GM18520 (cell line): Measurements from ENCODE around the gene CEMIP.
A peak's percentile ranks its signal among the peaks of the same experiment; 100 is the strongest.

Experiments used
- ATAC-seq: cut with Tn5 transposase; IDR thresholded peaks from one replicate; pipeline ENCODE4 v1.9.1; 2021; ENCODE audit not compliant: unreplicated experiment

The CEMIP gene

GRCh38 chr15:80976851-80977250 is 197.7 kb downstream of the CEMIP start:
- ATAC-seq, result no peak

GRCh38 chr15:80977627-80978036 is 198.5 kb downstream of the CEMIP start:
- no peak for ATAC-seq

DNA sequence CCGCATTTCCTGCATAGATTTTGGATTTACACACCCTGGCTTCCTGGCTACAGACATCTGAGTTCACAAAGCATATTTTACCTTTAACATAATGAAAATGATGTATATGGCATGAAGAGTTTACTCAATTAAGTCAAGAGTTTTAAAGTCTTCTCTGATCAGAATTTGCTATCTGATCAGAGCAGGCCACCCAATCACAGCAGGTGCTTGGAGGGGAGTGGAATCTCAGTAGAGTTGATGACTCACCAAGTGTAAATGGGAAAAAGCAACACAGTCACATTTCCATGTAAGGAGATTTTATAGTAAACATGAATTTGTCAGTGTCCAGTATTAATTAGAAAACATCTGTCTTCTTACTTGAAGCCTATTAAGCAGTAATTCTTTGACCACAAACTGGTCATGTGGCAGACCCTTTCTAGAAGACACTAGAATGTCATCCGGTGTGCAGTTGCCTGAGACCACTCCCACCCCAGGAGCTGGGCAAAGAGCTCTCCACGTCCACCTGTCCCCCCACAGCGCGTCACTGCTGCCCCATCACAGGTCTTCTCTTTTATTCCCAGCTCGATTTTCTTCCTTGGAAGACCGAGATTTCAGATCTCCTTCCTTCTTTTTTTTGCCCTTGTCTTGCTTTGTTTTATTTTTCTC is 199.6 kb downstream of the CEMIP start:
- no peak for ATAC-seq

DNA sequence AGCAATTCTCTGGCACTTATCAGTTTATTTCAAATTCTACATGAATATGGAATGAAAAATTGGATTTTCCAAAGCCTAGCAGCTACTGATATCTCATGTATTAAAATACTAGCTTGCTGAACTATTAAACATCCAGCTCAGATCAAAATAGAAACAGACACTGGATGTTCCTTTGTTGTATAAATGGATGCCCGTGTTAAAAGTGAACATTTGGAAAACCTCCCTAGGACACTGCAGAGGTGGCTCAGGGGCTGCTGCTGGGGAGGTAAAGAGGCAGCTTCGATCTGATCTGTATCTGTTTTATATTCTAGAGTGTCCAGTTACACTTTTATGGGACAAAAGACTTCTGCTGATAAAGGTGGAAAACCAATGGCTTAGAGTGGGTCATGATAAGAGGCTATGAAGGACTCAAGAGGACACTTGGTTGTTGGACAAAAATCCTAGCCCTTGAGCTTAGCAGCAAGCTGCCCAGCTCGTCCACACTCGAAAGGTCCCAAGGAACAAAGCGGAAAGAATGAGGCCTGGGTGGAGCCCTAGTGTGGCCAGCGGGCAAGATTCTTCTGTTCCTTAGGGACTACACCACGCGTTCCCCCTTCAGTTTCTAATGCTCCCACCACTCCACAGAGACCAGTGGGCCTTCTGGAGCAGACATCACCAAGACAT is 200.5 kb downstream of the CEMIP start:
- no peak for ATAC-seq

GRCh38 chr15:80982205-80982604 is 203.0 kb downstream of the CEMIP start:
- ATAC-seq, result no peak

DNA sequence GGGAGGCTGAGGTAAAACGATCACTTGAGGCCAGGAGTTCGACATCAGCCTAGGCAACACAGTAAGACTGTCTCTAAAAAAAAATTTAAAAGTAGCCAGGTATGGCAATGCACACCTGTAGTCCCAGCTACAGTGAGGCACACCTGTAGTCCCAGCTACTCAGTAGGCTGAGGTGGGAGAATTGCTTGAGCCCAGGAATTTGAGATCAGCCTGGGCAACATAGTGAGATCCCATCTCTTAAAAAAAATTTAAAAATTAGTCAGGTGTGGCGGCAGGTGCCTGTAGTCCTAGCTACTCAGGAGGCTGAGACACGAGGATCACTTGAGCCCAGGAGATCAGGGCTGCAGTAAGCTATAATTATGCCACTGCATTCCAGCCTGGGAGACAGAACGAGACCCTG is 203.7 kb downstream of the CEMIP start:
- no peak for ATAC-seq

GRCh38 chr15:80984856-80985255 is 205.7 kb downstream of the CEMIP start:
- ATAC-seq, result no peak

DNA sequence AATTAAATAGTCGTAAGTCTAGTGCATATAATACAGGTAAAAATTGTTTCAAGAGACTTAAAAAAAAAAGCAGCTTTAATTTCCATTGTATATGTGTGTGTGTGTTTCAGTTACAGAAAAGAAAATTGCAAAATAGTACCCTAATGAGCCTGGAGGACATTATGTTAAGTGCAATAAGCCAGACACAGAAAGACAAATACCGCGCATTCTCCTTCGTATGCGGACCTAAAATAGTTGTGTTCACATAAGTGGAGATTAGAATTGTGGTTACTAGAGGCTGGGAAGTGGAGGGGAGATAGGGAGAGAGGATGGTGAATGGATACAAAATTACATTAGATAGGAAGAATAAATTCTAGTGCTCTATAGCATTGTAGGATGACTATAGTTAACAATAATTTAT is 206.8 kb downstream of the CEMIP start:
- ATAC-seq, result no peak

DNA sequence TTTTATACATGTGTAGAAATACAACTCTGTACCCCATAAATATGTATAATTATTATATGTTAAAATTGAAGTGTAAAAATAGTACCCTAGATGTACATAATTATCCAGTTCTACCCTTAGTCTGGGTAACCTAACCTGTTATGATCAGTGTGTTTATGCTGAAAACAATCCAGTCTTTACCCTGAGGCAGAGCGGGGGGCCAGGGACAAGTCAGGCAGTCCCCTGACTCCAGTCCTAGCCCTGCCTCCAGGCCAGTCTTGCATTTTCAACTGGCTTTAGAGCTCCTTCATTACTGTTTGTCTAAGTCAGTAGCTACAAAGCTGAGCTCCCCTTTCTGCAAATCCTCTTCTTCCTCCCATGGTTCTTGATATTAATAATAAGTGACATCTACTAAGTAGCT is 207.3 kb downstream of the CEMIP start:
- no peak for ATAC-seq

DNA sequence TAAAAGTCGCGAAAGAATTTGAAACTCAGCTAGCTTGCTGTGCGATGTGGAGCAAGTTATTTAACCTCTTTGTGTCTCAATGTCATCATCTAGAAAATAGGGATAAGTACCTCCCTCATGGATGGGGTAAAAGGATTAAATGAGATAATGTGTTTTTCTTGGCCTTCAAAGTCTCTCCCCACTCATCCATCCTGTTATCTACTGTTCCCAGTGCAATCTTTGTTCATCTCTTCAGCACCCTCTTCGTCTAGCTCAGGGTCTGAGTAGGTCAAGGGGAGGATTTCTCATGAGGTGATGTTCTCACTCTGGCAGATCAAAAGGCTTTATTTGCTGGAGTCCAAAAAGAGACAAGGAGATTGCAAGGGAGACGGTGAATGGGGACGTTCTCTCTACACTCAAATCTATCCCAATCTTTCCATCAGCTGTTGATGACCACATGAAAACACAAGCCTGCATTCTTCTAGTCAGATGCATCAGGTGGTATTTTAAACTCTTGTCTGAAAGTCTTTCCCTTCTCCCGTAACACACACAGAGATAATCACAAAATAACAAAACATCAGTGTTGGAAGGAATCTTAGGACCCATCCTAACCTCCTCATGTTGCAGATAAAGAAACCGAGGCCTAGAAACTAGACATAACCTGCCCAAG is 209.1 kb downstream of the CEMIP start:
- no peak for ATAC-seq

DNA sequence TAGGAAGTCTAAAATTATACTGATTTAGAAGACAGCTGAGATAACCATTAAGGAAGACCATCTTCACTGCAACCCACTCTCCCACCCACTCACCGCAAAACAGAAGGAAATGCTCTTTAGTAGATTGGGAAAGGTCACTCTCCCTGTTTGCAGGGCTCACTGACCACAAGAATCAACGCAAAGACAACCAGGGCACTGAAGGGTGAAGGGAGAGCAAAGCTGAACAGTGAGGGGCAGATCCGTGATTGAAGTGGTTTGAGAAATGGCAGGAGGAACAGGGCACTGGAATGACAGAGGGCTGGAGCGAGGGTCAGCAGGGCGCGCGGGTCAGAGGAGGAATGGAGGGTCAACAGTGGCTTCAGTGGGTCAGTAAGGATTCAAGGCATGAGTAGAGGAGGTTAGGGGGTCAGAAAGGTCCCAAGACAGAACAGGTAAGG is 209.9 kb downstream of the CEMIP start:
- no peak for ATAC-seq

- peak; percentile 87 for ATAC-seq
These were observed 210.6 kb downstream of the CEMIP start, which contains the start of gene MESD for GRCh38 chr15:80989518-80990478. Gene MESD (minus strand): TSS chr15:80989819. CDS start chr15:80989791, 28 bp downstream.

DNA sequence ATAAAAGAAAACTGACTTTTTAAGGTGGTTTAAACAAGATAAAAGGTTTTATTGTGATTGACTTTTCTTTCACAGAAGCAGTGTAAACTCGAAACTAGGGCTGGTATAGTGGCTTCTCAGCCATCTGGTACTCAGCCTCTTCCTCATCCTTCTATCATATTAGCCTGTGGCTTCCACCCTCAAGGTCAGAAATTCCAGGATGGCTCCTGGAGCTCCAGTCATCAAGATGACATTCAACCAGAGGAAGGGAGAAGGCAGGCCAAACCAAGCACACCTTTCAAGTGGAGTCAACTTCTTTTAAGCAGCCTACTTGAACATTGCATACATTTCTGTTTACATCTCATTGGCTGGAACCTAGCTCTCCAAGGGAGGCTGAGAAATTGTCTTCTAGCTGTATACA is 211.8 kb downstream of the CEMIP start:
- no peak for ATAC-seq

GRCh38 chr15:80991421-80991820 is 212.3 kb downstream of the CEMIP start:
- no peak for ATAC-seq

GRCh38 chr15:80992006-80992405 is 212.8 kb downstream of the CEMIP start:
- no peak for ATAC-seq

GRCh38 chr15:80992441-80992840 is 213.3 kb downstream of the CEMIP start:
- no peak for ATAC-seq

- no peak for ATAC-seq
These were observed 217.1 kb downstream of the CEMIP start for GRCh38 chr15:80996247-80996646.

- ATAC-seq, result no peak
These were observed 218.5 kb downstream of the CEMIP start for GRCh38 chr15:80997692-80998091.

DNA sequence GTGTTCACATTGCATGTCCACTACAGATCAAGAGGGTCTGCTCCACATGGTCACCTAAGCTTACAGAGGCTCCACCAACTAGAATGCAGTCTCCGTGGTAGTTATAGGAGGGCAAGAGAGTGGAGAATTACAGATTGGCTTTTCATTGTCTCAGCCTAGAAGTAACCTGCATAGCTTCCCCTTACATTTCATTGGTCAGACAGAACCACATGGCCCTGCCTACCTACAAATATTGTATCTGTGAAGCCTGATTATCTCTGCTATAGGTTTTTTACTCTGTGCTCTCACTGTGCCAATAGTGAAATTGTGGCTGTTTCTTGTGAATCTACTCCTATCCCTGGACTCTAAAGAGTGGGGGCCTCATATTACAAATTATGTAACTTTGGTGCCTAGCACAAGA is 219.1 kb downstream of the CEMIP start:
- ATAC-seq, result no peak

- ATAC-seq, result no peak
These were observed 220.5 kb downstream of the CEMIP start for GRCh38 chr15:80999623-81000036.

DNA sequence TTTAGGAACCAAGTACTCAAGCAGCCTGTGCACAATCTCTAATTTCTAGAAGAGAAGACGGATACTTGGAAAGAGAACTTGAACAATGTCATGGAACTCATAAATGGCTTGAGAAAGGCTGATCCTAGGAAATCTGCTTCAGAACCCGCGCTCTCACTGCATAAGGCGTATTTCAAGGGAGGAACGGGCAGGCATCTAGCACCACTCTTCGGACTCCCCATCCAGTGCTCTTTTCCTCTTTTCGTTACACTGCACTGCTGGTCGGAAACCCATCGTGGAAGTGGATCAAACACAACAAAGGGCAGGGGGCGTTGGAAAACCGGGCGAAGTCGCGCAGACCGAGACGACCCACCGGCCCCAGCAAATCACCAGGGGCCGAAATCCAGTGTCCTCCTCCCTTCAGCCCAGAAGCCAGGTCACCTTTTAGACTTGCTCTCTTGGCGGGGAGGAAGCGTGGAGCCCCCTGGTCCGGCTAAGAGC is 221.0 kb downstream of the CEMIP start:
- no peak for ATAC-seq
